Upper lobe of right lung (tissue), 1 donor: Measurements from ENCODE around the gene PLEKHA8. TPM values are rescaled to one million over a fixed set of nuclear protein-coding genes. Genes with fewer than 3 reads are reported as not detected.

Experiments used
- ATAC-seq: fragments of 200-7000 bp; cut with Tn5 transposase; one replicate; pipeline ENCODE4 v1.9.1; 2020; ENCODE audit warnings: mild to moderate bottlenecking, moderate library complexity
- DNase-seq: peaks from one replicate; pipeline ENCODE4 v3.0.0-alpha.2; 2020
- H3K27ac ChIP-seq: fragments of 200-600 bp; one replicate; pipeline ENCODE4 v1.8.0; 2022
- H3K27me3 ChIP-seq: fragments of 200-600 bp; one replicate; pipeline ENCODE4 v1.8.0; 2022; ENCODE audit warnings: mild to moderate bottlenecking
- H3K36me3 ChIP-seq: fragments of 200-600 bp; one replicate; pipeline ENCODE4 v1.8.0; 2022
- H3K4me1 ChIP-seq: fragments of 200-600 bp; one replicate; pipeline ENCODE4 v1.8.0; 2022
- H3K4me3 ChIP-seq: fragments of 200-600 bp; one replicate; pipeline ENCODE4 v1.8.0; 2022; ENCODE audit warnings: mild to moderate bottlenecking
- H3K9me3 ChIP-seq: fragments of 200-600 bp; one replicate; pipeline ENCODE4 v1.8.0; 2022
- intact Hi-C: fragments of 100-400 bp; cut with DNase I; formaldehyde crosslinking; loops from one replicate; pipeline ENCODE4 v1.11.0; 2022
- total RNA-seq: library from RNA; stranded (reverse); fragmentation: NEBNext Ultra II Directional; extraction: Animal tissue kit (Norgen Biotek cat#: 25700); gene quantifications from one replicate; pipeline ENCODE4 v1.2.1, GENCODE V29; 2021
- TF ChIP-seq, protein P1 (sequence below): fragments of 200-600 bp; IDR thresholded peaks from one replicate; pipeline ENCODE4 v1.8.0; 2022; ENCODE audit warnings: antibody characterized with exemption
- donor health status: DM: no; HTN: yes; CAD: no; lungs with severe emphysema.

The PLEKHA8 gene
- total RNA-seq, 1 donor from 2014 or later, result 11.3 TPM

DNA sequence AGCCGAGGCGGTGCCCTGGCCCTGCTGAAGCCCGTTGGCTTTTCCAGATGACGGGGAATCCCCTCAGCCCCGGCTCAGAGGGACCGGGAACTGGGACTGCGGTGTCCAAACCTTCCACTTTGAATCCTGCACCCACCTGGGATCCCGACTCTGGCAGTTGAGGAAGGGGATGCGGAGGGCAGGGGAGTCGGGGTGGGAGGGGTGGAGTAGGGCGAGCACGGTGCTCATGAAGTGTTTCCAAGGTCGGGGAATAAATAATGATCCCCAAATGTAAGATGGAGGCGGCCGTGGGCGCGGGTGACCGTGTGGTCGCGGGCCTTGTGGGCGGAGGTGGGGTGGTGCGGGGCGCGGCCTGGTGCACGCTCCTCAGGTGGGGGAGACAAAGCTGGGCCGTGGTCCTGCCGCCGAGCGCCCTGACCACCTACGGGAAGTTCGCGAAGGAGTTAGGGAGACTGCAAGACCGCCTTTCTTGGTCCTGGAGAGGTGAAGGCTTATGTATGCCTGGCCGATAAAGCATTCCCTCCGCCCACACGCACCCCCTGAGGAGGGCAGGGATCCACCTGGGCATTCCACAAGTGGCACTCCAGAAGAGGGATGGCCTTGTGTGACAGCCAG lies 108.0 kb downstream of the PLEKHA8 start:
- H3K4me3 ChIP-seq, result peak overlapping the region; percentile 91
- intact Hi-C loops, result no loop called here
- TF ChIP-seq, protein P1, sequence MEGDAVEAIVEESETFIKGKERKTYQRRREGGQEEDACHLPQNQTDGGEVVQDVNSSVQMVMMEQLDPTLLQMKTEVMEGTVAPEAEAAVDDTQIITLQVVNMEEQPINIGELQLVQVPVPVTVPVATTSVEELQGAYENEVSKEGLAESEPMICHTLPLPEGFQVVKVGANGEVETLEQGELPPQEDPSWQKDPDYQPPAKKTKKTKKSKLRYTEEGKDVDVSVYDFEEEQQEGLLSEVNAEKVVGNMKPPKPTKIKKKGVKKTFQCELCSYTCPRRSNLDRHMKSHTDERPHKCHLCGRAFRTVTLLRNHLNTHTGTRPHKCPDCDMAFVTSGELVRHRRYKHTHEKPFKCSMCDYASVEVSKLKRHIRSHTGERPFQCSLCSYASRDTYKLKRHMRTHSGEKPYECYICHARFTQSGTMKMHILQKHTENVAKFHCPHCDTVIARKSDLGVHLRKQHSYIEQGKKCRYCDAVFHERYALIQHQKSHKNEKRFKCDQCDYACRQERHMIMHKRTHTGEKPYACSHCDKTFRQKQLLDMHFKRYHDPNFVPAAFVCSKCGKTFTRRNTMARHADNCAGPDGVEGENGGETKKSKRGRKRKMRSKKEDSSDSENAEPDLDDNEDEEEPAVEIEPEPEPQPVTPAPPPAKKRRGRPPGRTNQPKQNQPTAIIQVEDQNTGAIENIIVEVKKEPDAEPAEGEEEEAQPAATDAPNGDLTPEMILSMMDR, result no peak
- no peaks in the 10 kb centered on the region for H3K9me3 ChIP-seq
- DNase-seq, result peak; percentile 68
- H3K4me1 ChIP-seq, result peaks cover 26% of the 10 kb centered on the region
- peak; percentile 5 for ATAC-seq
- peak overlapping the region; percentile 91 for H3K27ac ChIP-seq
- H3K36me3 ChIP-seq, result no peaks in the 10 kb centered on the region
- no peaks in the 10 kb centered on the region for H3K27me3 ChIP-seq

DNA sequence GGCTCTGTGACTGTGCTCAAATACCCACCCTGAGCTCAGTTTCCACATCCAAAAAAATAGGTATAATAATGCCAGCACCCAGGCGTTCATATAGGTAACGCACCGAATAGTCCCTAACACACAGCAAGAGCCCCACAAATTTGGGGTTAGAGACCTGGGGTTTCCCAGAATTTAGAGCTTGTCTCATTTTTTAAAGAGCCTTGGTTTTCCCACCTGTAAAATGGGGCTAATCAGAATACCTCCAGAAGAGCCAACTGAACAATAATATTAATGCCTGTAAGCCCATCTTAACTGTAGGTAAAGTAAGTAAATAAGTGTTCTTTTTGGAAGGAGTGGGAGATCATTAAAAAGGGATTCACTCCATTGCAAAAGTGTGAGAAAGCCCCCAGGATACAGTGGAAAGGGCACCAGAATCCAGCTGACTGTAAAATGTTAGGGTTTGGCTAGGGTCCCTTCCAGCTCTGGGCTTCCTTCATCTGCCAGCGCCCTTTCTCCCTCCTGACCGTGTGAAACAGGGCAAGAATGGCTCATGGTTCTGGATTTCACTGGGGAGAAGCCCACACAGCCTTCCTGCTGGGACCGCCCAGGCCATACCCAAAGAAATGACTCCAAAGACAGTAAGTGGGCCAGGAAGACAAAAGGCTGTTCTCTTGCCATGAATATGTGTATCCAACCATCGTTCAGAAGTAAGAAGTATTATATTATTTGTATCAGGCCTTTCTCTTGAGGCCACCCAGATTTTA lies 108.7 kb downstream of the PLEKHA8 start:
- H3K4me3 ChIP-seq, result peak overlapping the region; percentile 91
- TF ChIP-seq, protein P1, result no peak
- H3K27ac ChIP-seq, result peak overlapping the region; percentile 91
- H3K9me3 ChIP-seq, result no peaks in the 10 kb centered on the region
- DNase-seq, result no peak
- intact Hi-C loops, result no loop called here
- no peak for ATAC-seq
- H3K27me3 ChIP-seq, result no peaks in the 10 kb centered on the region
- no peaks in the 10 kb centered on the region for H3K36me3 ChIP-seq
- H3K4me1 ChIP-seq, result peaks cover 33% of the 10 kb centered on the region

DNA sequence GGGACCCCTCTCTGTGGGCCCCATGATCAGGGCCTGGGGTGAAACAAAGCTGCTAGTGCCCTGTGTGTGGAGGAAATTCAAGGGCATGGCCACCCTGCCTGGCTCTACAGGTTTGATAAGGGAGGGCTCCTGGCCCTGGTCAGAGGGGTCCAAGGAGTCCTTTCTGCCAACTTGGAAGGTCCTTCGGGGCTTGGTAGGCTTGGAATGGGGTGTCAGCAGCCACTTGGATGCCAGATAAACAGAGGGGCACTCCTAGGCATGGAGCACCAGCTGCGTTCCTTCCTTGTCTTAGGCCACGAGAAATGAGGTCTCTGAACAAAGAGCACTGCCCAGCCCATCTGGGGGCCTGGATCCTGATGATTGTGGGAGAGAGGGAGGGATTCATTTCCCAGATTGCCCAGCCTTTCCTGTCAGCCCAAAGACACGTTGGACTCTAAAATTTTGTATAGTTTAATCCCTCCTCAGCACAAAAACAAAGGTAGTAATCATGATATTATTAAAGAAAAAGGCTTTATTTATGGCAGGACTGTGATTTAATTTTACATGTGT lies 111.7 kb downstream of the PLEKHA8 start:
- H3K4me3 ChIP-seq, result no peak overlapping the region
- TF ChIP-seq, protein P1, result no peak
- no peaks in the 10 kb centered on the region for H3K9me3 ChIP-seq
- no peaks in the 10 kb centered on the region for H3K27me3 ChIP-seq
- intact Hi-C loops, result no loop called here
- ATAC-seq (no peak), DNase-seq (no peak)
- H3K4me1 ChIP-seq, result peaks cover 62% of the 10 kb centered on the region
- no peaks in the 10 kb centered on the region for H3K36me3 ChIP-seq
- H3K27ac ChIP-seq, result peak overlapping the region; percentile 1

DNA sequence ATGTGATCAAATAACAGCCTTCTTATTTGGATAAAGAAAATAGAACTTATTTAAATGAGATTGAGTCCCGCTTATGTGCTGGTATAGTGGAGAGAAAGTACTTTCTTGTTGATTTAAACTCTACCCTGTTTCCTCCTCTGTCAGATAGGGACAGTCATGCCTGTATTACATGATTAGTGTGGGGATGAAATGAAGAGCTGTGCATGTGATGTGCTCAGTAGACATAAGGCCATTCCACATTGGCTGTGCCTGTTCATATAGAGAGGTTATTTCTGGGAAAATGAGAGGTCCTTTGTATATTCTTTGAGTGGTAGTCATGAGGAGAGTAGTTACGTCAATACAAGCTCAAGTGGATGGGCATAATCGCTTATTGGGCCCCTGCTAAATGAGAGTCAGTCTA lies 112.2 kb downstream of the PLEKHA8 start:
- TF ChIP-seq, protein P1, result no peak
- no peak overlapping the region for H3K4me3 ChIP-seq
- no peaks in the 10 kb centered on the region for H3K27me3 ChIP-seq
- no peak for DNase-seq
- no peaks in the 10 kb centered on the region for H3K36me3 ChIP-seq
- intact Hi-C loops, result no loop called here
- peaks cover 67% of the 10 kb centered on the region for H3K4me1 ChIP-seq
- no peak for ATAC-seq
- no peak overlapping the region for H3K27ac ChIP-seq
- H3K9me3 ChIP-seq, result no peaks in the 10 kb centered on the region

DNA sequence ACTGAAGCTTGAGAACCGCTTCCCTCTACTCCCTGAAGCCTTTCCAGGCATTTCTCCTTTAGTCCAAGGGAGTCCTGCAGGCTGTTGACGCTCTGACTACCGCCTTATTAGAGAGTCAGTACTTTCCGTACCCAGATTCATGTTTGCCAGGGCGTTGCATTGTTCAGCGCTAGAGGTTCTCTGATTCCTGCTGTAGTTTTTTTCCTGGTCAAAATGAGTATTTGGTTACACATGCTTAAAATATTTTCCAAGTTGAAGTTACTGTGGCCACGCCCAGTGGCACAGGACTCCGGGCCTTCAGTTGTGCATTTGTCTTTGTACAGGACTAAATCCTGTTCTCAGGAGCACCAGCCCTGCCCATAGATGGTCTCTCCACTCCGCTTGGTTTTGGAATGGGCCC lies 114.5 kb downstream of the PLEKHA8 start:
- ATAC-seq (peak; percentile 89), DNase-seq (peak; percentile 70)
- H3K4me3 ChIP-seq, result no peak overlapping the region
- TF ChIP-seq, protein P1, result no peak
- peaks cover 59% of the 10 kb centered on the region for H3K4me1 ChIP-seq
- no peaks in the 10 kb centered on the region for H3K36me3 ChIP-seq
- peak overlapping the region; percentile 79 for H3K27ac ChIP-seq
- H3K9me3 ChIP-seq, result no peaks in the 10 kb centered on the region
- H3K27me3 ChIP-seq, result no peaks in the 10 kb centered on the region
- intact Hi-C loops, result no loop called here
